HG03025 (cell line): ENCODE data around the gene C22orf23.
"Not testable (repeated sequence)": the region's sequence is repeated elsewhere in the genome, so short reads cannot be mapped to it uniquely, and the experiment has no call there.

Source experiments
- ATAC-seq: cut with Tn5 transposase; IDR thresholded peaks from one replicate; pipeline ENCODE4 v1.9.1; 2021; ENCODE audit warnings: mild to moderate bottlenecking, moderate library complexity; ENCODE audit not compliant: unreplicated experiment, low FRiP score

The C22orf23 gene

GRCh38 chr22:37982938-37983859 is 29.8 kb upstream of the C22orf23 start:
- ATAC-seq = no peak

GRCh38 chr22:37982151-37982785 is 28.9 kb upstream of the C22orf23 start:
- ATAC-seq = no peak

GRCh38 chr22:37981282-37982011 is 28.0 kb upstream of the C22orf23 start:
- no peak for ATAC-seq

GRCh38 chr22:37979782-37980181 is 26.4 kb upstream of the C22orf23 start:
- ATAC-seq = no peak

GRCh38 chr22:37976547-37976946 is 23.1 kb upstream of the C22orf23 start:
- no peak for ATAC-seq

- ATAC-seq = not testable (repeated sequence)
Measured at GRCh38 chr22:37976022-37976421, 22.6 kb upstream of the C22orf23 start.

GRCh38 chr22:37975153-37975552 is 21.8 kb upstream of the C22orf23 start:
- no peak for ATAC-seq

GRCh38 chr22:37973271-37974170 is 20.1 kb upstream of the C22orf23 start:
- ATAC-seq = no peak

- ATAC-seq = no peak
Measured at GRCh38 chr22:37972527-37972926, 19.1 kb upstream of the C22orf23 start.

- ATAC-seq = no peak
Measured at GRCh38 chr22:37971475-37972434, 18.4 kb upstream of the C22orf23 start.

GRCh38 chr22:37970864-37971263 is 17.5 kb upstream of the C22orf23 start:
- ATAC-seq = no peak

GRCh38 chr22:37968452-37969251 is 15.3 kb upstream of the C22orf23 start:
- no peak for ATAC-seq

- ATAC-seq = no peak
Measured at GRCh38 chr22:37967637-37968451, 14.4 kb upstream of the C22orf23 start.

- no peak for ATAC-seq
Measured at GRCh38 chr22:37967147-37967546, 13.7 kb upstream of the C22orf23 start.

- ATAC-seq = no peak
Measured at GRCh38 chr22:37965940-37966664, 12.7 kb upstream of the C22orf23 start.

GRCh38 chr22:37961062-37961461 is 7.7 kb upstream of the C22orf23 start:
- no peak for ATAC-seq
